HepG2 (cell line): ENCODE results near the gene CACNA1I. TPM values are rescaled to one million over a fixed set of nuclear protein-coding genes. Genes with fewer than 3 reads are reported as not detected.

Source experiments
- ATRX ChIP-seq: sonication (generic); formaldehyde crosslinking; IDR thresholded peaks from 2 replicates; pipeline ENCODE4 v1.4.0; 2020; ENCODE audit warnings: missing genetic modification reagents, borderline replicate concordance
- CBFB ChIP-seq: sonication (generic); formaldehyde crosslinking; IDR thresholded peaks from 2 replicates; pipeline ENCODE4 v1.4.0; 2020; ENCODE audit warnings: missing genetic modification reagents
- CHCHD3 ChIP-seq: sonication (generic); formaldehyde crosslinking; IDR thresholded peaks from 2 replicates; pipeline ENCODE4 v1.8.0; 2022; ENCODE audit warnings: mild to moderate bottlenecking, missing genetic modification reagents, moderate library complexity
- CREB1 ChIP-seq, 2 experiments: fragments of 450-650 bp in 1 of 2; IDR thresholded peaks; 2 replicates each; pipeline ENCODE4 v1.6.1; 2016 to 2017; ENCODE audit warnings: control low read depth in 1 of 2, mild to moderate bottlenecking in 1 of 2, missing compliant biosample characterization in 1 of 2, missing genetic modification characterization in 1 of 2
- FOXA1 ChIP-seq, 2 experiments: fragments of 450-650 bp in 1 of 2; sonication (generic) in 1 of 2; formaldehyde crosslinking in 1 of 2; IDR thresholded peaks; 2 replicates each; pipeline versions ENCODE4 v1.4.0 to v1.6.1; 2016 to 2020; ENCODE audit warnings: missing genetic modification reagents in 1 of 2
- GABPA ChIP-seq, 2 experiments: IDR thresholded peaks; 2 replicates each; pipeline ENCODE4 v1.6.1; 2011 to 2016; ENCODE audit warnings: low read depth in 2 of 2, low read length in 1 of 2, missing biosample characterization in 1 of 2, missing genetic modification characterization in 1 of 2
- GLI4 ChIP-seq: sonication (generic); formaldehyde crosslinking; IDR thresholded peaks from 2 replicates; pipeline ENCODE4 v1.5.1; 2020; ENCODE audit warnings: missing genetic modification reagents, mild to moderate bottlenecking, moderate library complexity, borderline replicate concordance
- KDM4B ChIP-seq: sonication (generic); formaldehyde crosslinking; IDR thresholded peaks from 2 replicates; pipeline ENCODE4 v1.4.0; 2020; ENCODE audit warnings: missing genetic modification reagents
- MLX ChIP-seq: IDR thresholded peaks from 2 replicates; pipeline ENCODE4 v1.6.1; 2016
- RBFOX2 ChIP-seq: fragments of 200-400 bp; formaldehyde crosslinking; IDR thresholded peaks from 2 replicates; pipeline ENCODE4 v1.6.1; 2017; ENCODE audit warnings: low read depth, mild to moderate bottlenecking, low read length
- ZNF121 ChIP-seq: sonication (generic); formaldehyde crosslinking; IDR thresholded peaks from 2 replicates; pipeline ENCODE4 v1.5.0; 2020; ENCODE audit warnings: mild to moderate bottlenecking, missing genetic modification reagents
- ZNF260 ChIP-seq: sonication (generic); formaldehyde crosslinking; IDR thresholded peaks from 2 replicates; pipeline ENCODE4 v1.4.0; 2020; ENCODE audit warnings: missing genetic modification reagents, low read depth, mild to moderate bottlenecking, borderline replicate concordance
- ZNF552 ChIP-seq: sonication (generic); formaldehyde crosslinking; IDR thresholded peaks from 2 replicates; pipeline ENCODE4 v1.9.0; 2022; ENCODE audit warnings: missing genetic modification reagents, mild to moderate bottlenecking, borderline replicate concordance
- ZNF558 ChIP-seq: sonication (generic); formaldehyde crosslinking; IDR thresholded peaks from 2 replicates; pipeline ENCODE4 v1.9.0; 2022; ENCODE audit warnings: mild to moderate bottlenecking, missing genetic modification reagents, borderline replicate concordance
- ZNF589 ChIP-seq: sonication (generic); formaldehyde crosslinking; conservative IDR thresholded peaks from 2 replicates; pipeline ENCODE4 v1.8.0; 2022; ENCODE audit warnings: mild to moderate bottlenecking, moderate library complexity, missing genetic modification reagents
- ZSCAN9 ChIP-seq: IDR thresholded peaks from 2 replicates; pipeline ENCODE4 v1.6.1; 2016; ENCODE audit warnings: borderline replicate concordance
- polyA plus RNA-seq, 8 experiments: library from polyadenylated mRNA; depleted of rRNA in 3 of 8; stranded (reverse) in 7 of 8; unstranded in 1 of 8; fragments of >200 nt; fragmentation: Illumina TruSeq in 4 of 8; extraction: Trizol in 4 of 8; gene quantifications; 2 replicates each; pipeline versions ENCODE4 v1.2.1 to v1.2.3, GENCODE V29; 2011 to 2016; ENCODE audit warnings: low read depth in 4 of 8, missing spikeins in 1 of 8, mixed read lengths in 1 of 8; ENCODE audit not compliant: insufficient read depth in 1 of 8
- total RNA-seq, 5 experiments: library from RNA; depleted of rRNA; stranded (reverse); fragments of >200 nt; fragmentation: Illumina TruSeq; extraction: Trizol; gene quantifications; 2 replicates each; pipeline ENCODE4 v1.2.3, GENCODE V29; 2016; ENCODE audit warnings: low read depth in 1 of 5
- TF ChIP-seq, protein P1 (sequence below): sonication (generic); formaldehyde crosslinking; IDR thresholded peaks from 2 replicates; pipeline ENCODE4 v1.4.0; 2020; ENCODE audit warnings: mild to moderate bottlenecking, missing genetic modification reagents, borderline replicate concordance
- TF ChIP-seq, protein P2 (sequence below): sonication (generic); formaldehyde crosslinking; conservative IDR thresholded peaks from 2 replicates; pipeline ENCODE4 v1.8.0; 2022; ENCODE audit warnings: low read depth, missing genetic modification reagents
- TF ChIP-seq, protein P3 (sequence below): sonication (generic); formaldehyde crosslinking; IDR thresholded peaks from 2 replicates; pipeline ENCODE4 v1.8.1; 2023; ENCODE audit warnings: mild to moderate bottlenecking, missing genetic modification reagents

CACNA1I gene
- total and polyA plus RNA-seq, 2 of the 13 experiments (the other 11 are each of a cell fraction or from before 2014, with no cell fraction given) = not detected

GRCh38 chr22:39524089-39524752 lies 46.3 kb upstream of the CACNA1I start (continued):
- TF ChIP-seq, protein P1, sequence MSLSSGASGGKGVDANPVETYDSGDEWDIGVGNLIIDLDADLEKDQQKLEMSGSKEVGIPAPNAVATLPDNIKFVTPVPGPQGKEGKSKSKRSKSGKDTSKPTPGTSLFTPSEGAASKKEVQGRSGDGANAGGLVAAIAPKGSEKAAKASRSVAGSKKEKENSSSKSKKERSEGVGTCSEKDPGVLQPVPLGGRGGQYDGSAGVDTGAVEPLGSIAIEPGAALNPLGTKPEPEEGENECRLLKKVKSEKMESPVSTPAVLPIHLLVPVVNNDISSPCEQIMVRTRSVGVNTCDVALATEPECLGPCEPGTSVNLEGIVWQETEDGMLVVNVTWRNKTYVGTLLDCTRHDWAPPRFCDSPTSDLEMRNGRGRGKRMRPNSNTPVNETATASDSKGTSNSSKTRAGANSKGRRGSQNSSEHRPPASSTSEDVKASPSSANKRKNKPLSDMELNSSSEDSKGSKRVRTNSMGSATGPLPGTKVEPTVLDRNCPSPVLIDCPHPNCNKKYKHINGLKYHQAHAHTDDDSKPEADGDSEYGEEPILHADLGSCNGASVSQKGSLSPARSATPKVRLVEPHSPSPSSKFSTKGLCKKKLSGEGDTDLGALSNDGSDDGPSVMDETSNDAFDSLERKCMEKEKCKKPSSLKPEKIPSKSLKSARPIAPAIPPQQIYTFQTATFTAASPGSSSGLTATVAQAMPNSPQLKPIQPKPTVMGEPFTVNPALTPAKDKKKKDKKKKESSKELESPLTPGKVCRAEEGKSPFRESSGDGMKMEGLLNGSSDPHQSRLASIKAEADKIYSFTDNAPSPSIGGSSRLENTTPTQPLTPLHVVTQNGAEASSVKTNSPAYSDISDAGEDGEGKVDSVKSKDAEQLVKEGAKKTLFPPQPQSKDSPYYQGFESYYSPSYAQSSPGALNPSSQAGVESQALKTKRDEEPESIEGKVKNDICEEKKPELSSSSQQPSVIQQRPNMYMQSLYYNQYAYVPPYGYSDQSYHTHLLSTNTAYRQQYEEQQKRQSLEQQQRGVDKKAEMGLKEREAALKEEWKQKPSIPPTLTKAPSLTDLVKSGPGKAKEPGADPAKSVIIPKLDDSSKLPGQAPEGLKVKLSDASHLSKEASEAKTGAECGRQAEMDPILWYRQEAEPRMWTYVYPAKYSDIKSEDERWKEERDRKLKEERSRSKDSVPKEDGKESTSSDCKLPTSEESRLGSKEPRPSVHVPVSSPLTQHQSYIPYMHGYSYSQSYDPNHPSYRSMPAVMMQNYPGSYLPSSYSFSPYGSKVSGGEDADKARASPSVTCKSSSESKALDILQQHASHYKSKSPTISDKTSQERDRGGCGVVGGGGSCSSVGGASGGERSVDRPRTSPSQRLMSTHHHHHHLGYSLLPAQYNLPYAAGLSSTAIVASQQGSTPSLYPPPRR (CRISPR knock-in tag) = no peak
- TF ChIP-seq CREB1 (IDR thresholded peaks at IDR 0.05) (no peak), CREB1 (CRISPR knock-in tag; IDR thresholded peaks at IDR 0.05) (no peak), MLX (CRISPR knock-in tag) (no peak), ZNF589 (CRISPR knock-in tag) (no peak), ZNF558 (CRISPR knock-in tag) (0 out of 2 replicates have a peak, but pooled peaks have one; percentile 58), KDM4B (CRISPR knock-in tag) (no peak), CHCHD3 (CRISPR knock-in tag) (no peak), ZNF552 (CRISPR knock-in tag) (no peak), FOXA1 (IDR thresholded peaks at IDR 0.05) (no peak), FOXA1 (CRISPR knock-in tag; IDR thresholded peaks at IDR 0.05) (no peak), ATRX (CRISPR knock-in tag) (no peak), ZSCAN9 (CRISPR knock-in tag) (no peak), RBFOX2 (peak; percentile 48), GLI4 (no peak), GABPA (IDR thresholded peaks at IDR 0.05; ENCODE audit: low read depth, low read length) (no peak), GABPA (CRISPR knock-in tag; IDR thresholded peaks at IDR 0.05; ENCODE audit: low read depth) (no peak), CBFB (CRISPR knock-in tag) (no peak), ZNF260 (CRISPR knock-in tag) (no peak), ZNF121 (CRISPR knock-in tag) (no peak)
- TF ChIP-seq, protein P2, sequence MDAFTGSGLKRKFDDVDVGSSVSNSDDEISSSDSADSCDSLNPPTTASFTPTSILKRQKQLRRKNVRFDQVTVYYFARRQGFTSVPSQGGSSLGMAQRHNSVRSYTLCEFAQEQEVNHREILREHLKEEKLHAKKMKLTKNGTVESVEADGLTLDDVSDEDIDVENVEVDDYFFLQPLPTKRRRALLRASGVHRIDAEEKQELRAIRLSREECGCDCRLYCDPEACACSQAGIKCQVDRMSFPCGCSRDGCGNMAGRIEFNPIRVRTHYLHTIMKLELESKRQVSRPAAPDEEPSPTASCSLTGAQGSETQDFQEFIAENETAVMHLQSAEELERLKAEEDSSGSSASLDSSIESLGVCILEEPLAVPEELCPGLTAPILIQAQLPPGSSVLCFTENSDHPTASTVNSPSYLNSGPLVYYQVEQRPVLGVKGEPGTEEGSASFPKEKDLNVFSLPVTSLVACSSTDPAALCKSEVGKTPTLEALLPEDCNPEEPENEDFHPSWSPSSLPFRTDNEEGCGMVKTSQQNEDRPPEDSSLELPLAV (CRISPR knock-in tag) = no peak
- TF ChIP-seq, protein P3, sequence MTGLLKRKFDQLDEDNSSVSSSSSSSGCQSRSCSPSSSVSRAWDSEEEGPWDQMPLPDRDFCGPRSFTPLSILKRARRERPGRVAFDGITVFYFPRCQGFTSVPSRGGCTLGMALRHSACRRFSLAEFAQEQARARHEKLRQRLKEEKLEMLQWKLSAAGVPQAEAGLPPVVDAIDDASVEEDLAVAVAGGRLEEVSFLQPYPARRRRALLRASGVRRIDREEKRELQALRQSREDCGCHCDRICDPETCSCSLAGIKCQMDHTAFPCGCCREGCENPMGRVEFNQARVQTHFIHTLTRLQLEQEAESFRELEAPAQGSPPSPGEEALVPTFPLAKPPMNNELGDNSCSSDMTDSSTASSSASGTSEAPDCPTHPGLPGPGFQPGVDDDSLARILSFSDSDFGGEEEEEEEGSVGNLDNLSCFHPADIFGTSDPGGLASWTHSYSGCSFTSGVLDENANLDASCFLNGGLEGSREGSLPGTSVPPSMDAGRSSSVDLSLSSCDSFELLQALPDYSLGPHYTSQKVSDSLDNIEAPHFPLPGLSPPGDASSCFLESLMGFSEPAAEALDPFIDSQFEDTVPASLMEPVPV = no peak
